ENCODE data around the gene SORL1. TPM values are rescaled to one million over a fixed set of nuclear protein-coding genes. Genes with fewer than 3 reads are reported as not detected.

SORL1 gene
- total RNA-seq, 1 donor from 2014 or later, result 4.6 TPM

DNA sequence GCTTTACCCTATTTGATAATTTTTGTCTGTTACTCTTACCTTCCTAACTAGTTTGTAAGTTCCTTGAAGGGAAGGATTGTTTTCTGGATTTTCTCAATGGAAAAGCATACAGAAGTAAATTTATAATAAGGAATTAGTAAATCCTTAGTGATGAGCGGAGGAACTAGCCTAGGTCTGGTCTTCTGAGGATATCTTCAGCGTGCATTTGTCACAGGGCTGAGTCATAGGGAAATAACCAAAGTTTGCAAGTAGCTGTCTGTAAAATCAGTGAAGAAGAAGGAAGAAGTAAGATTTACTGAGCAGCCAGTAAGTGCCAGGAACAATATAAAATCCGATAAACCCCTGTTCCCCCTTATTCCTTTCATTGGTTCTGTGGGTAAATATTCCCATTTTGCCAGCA lies 163.4 kb downstream of the SORL1 start:
- no peaks in the 10 kb centered on the region for H3K9me3 Mint-ChIP-seq (ENCODE audit: unreplicated experiment)
- H3K27me3 Mint-ChIP-seq (ENCODE audit: unreplicated experiment), result peaks cover 3% of the 10 kb centered on the region
- TF ChIP-seq CTCF (IDR thresholded peaks at IDR 0.05; ENCODE audit: unreplicated experiment), result no peak
- peak overlapping the region; percentile 4 for H3K4me3 Mint-ChIP-seq (ENCODE audit: unreplicated experiment)
- peaks cover 7% of the 10 kb centered on the region for H3K36me3 Mint-ChIP-seq (ENCODE audit: low read depth, unreplicated experiment)
- peak overlapping the region; percentile 28 for H3K27ac Mint-ChIP-seq (ENCODE audit: unreplicated experiment)
- H3K4me1 Mint-ChIP-seq (ENCODE audit: unreplicated experiment), result peaks cover 43% of the 10 kb centered on the region
- no peak for DNase-seq (ENCODE audit: low spot score)

GRCh38 chr11:121618516-121618915 lies 166.4 kb downstream of the SORL1 start:
- TF ChIP-seq CTCF (IDR thresholded peaks at IDR 0.05; ENCODE audit: unreplicated experiment), result no peak
- Mint-ChIP-seq H3K36me3 (ENCODE audit: low read depth, unreplicated experiment) (peaks cover 7% of the 10 kb centered on the region), H3K27ac (ENCODE audit: unreplicated experiment) (no peak overlapping the region), H3K9me3 (ENCODE audit: unreplicated experiment) (no peaks in the 10 kb centered on the region), H3K4me1 (ENCODE audit: unreplicated experiment) (peaks cover 43% of the 10 kb centered on the region), H3K4me3 (ENCODE audit: unreplicated experiment) (no peak overlapping the region), H3K27me3 (ENCODE audit: unreplicated experiment) (peaks cover 3% of the 10 kb centered on the region)
- no peak for DNase-seq (ENCODE audit: low spot score)

DNA sequence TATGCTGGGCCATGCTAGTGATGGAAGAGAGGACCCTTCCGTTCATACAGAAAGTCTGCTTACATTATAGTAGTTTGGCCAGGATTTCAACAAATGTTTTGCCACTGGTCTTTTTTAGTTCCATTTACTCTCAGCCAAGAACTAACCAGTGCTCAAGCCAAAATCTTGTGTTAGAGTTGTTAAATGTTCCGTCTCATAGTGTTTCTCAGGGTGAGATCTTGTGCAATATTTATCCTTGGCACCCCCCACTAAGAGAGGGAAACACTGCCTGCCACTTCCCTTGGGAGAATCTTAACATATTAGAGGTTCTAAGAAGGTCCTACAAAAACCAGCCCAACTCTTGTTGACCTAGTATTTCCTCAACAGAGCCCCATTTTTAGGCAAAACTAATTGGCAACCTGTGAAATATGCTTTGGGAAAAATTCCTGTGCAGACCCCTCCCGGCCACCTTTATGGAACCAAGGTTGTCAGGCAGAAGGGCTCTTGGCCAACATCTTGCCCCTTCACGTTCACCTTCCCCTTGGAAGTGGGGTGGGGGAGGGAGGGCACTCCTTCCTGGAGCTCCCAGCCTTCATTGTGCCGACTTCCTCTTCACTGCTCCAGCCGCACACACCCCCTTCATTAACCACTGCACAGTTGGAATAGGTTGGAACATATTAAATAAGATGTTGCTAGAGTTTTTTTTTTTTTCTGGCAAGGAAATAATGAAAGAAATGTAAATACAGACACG lies 173.8 kb downstream of the SORL1 start:
- no peaks in the 10 kb centered on the region for H3K9me3 Mint-ChIP-seq (ENCODE audit: unreplicated experiment)
- peaks cover 13% of the 10 kb centered on the region for H3K4me1 Mint-ChIP-seq (ENCODE audit: unreplicated experiment)
- no peak for TF ChIP-seq CTCF (IDR thresholded peaks at IDR 0.05; ENCODE audit: unreplicated experiment)
- no peak overlapping the region for H3K27ac Mint-ChIP-seq (ENCODE audit: unreplicated experiment)
- no peak overlapping the region for H3K4me3 Mint-ChIP-seq (ENCODE audit: unreplicated experiment)
- no peaks in the 10 kb centered on the region for H3K36me3 Mint-ChIP-seq (ENCODE audit: low read depth, unreplicated experiment)
- no peak for DNase-seq (ENCODE audit: low spot score)
- H3K27me3 Mint-ChIP-seq (ENCODE audit: unreplicated experiment), result peaks cover 2% of the 10 kb centered on the region

DNA sequence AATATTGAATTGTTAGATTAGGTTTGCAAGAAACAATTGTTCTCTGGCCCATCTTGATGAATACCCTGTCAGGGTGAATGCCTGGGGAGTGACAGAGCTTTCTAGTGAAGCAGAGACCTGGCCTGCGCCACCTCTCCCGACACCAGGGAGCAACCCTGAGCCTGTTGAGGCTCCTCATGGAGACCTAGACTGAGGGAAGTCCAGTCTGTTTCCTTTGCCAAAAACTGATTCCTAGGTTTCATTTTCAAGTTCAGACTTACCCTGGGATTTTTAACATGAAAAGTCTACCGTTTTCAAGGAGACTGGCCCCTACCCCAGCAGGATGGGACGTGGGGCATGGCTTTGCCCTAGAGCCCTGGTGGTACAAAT lies 174.4 kb downstream of the SORL1 start:
- no peaks in the 10 kb centered on the region for H3K36me3 Mint-ChIP-seq (ENCODE audit: low read depth, unreplicated experiment)
- H3K27ac Mint-ChIP-seq (ENCODE audit: unreplicated experiment), result no peak overlapping the region
- no peak for DNase-seq (ENCODE audit: low spot score)
- no peak for TF ChIP-seq CTCF (IDR thresholded peaks at IDR 0.05; ENCODE audit: unreplicated experiment)
- no peak overlapping the region for H3K4me3 Mint-ChIP-seq (ENCODE audit: unreplicated experiment)
- H3K27me3 Mint-ChIP-seq (ENCODE audit: unreplicated experiment), result peaks cover 2% of the 10 kb centered on the region
- no peaks in the 10 kb centered on the region for H3K9me3 Mint-ChIP-seq (ENCODE audit: unreplicated experiment)
- peaks cover 13% of the 10 kb centered on the region for H3K4me1 Mint-ChIP-seq (ENCODE audit: unreplicated experiment)

DNA sequence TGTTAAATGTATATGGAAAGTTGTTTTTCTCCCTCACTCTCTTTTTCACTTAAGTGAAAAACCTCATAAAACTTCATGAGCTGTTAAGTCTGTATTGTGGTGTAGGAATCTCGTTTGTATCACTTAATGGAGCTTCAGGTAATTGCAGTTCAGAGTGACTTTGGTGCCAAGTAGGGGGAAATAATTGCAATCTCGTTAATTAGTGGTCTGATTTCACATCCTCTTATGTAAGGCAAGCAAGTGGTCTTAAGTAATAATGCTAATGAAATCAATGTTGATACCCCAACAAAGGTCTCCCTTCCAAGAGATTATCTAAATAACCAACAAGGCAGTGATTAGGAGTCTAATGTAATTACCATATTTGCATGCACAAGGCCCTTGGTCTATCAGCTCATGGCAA lies 174.9 kb downstream of the SORL1 start:
- TF ChIP-seq CTCF (IDR thresholded peaks at IDR 0.05; ENCODE audit: unreplicated experiment), result no peak
- Mint-ChIP-seq H3K9me3 (ENCODE audit: unreplicated experiment) (no peaks in the 10 kb centered on the region), H3K4me3 (ENCODE audit: unreplicated experiment) (no peak overlapping the region), H3K27ac (ENCODE audit: unreplicated experiment) (no peak overlapping the region), H3K36me3 (ENCODE audit: low read depth, unreplicated experiment) (no peaks in the 10 kb centered on the region), H3K4me1 (ENCODE audit: unreplicated experiment) (peaks cover 13% of the 10 kb centered on the region), H3K27me3 (ENCODE audit: unreplicated experiment) (peaks cover 2% of the 10 kb centered on the region)
- DNase-seq (ENCODE audit: low spot score), result no peak
